SH-SY5Y (cell line): ENCODE results near the gene CHMP5.

Experiments
- GATA2 ChIP-seq: IDR thresholded peaks from 2 replicates; pipeline ENCODE4 v1.6.1; 2011; ENCODE audit warnings: mild to moderate bottlenecking, low read depth, low read length
- GATA3 ChIP-seq: IDR thresholded peaks from 2 replicates; pipeline ENCODE4 v1.6.1; 2011; ENCODE audit warnings: low read depth, mild to moderate bottlenecking, low read length, moderate library complexity

Gene CHMP5

DNA sequence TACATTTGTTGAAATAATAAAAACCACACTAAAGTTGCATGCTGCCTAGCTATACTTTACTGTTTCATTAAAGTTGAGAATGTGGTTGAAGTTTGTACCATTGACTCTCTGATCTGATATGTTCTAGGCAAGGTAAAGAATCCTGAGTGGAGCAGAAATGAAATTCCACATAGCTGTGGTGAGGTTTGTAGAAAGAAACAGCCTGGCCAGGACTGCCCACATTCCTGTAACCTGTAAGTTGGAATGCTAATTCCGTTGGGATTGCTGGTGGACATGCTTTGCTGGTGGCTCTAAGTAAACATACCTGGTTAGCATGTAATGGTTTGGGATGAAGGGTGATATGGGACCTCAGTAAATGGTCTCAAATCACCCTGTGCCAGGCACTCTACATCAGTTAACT is 42.2 kb downstream of the CHMP5 start:
- no peak for TF ChIP-seq GATA2

DNA sequence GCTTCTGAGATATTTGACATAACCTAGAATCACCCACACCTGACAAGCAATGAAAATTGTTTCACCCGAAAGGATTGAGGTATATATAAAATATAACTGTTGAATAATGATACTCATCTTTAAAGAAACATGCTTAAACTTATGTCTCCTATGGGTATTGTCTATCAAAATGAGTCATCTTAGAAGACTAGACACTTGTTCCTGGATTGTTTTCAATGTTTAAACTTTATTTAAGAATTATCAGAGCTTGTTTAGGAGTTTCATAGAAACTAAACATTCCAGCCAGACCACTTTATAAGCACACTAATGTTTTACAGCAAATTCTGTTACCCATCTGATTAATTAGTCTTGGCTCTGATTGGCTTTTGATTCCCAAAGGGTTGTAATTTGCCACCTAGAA is 45.1 kb downstream of the CHMP5 start:
- TF ChIP-seq GATA3 (no peak), GATA2 (no peak)

DNA sequence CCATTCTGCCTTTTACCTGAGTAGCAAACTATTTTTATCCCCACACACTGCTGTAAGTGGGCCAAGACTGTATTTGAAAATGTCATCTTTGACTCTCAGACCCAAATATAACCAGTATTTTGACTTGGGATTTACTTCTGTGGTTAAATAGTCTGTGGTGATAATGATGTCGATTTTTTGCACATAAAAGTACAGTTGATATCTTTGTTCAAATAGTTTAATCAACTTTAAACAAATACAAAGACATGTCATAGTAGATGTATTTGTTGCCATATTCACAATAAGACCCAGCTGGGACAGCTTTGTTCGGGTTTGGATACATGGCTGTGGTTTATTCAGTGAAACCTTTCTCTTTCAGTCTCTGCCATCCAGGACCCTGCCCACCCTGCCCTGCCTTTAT is 45.9 kb downstream of the CHMP5 start:
- TF ChIP-seq GATA3 (no peak), GATA2 (no peak)

DNA sequence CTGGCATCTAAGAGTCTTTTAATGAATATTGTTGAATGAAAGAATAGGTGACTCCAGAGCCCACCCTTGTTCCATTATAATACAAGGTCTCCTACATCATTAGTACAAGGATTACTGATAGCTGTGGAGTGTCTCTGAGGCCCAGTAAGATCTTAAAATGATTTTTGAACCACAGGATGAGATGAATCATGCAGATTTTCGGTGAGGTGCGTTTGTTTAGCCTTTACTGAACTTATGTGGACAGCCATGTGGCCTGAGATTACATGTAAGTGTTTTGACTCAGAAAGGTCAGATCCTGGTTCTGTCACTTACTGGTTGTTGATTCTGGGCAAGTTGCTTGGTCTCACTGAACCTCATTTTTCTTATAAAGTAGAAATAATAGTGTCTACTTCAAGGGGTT is 47.1 kb downstream of the CHMP5 start:
- TF ChIP-seq GATA3 (no peak), GATA2 (no peak)

DNA sequence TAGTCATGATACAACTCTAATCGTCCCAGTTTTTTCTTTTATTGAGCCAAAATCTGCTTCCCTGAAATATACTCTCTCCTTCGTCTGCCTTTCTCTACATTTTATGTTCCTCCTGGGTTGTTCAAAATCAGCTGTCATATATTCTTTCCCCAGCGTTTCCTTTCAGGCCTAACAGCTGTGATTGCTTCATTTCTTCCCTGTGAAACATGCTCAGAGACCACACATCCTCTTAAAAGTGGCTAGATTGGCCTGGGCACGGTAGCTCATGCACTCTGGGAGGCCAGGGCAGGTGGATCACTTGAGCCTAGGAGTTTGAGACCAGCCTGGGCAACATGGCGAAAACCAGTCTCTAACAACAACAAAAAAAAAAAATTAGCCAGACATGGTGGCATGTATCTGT is 50.5 kb downstream of the CHMP5 start:
- TF ChIP-seq GATA2 (no peak), GATA3 (no peak)

DNA sequence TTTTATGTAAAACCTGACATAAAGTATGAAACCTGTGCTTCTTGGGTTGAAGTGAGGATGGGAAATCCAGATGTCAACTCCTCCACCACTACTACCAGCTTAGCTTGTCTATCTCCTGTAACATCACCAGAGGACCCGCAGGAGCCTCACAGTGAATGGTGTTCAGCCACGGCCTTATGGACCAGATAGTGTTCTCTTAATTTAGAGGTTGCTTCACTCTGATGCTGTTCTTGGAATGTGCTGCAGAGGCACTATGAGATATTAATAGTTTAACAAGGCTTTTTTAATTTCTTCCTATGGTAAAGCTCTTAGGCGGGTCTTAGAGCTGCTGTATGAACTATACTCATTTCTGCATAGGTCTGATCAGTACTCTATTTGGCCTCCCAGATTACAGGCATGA is 53.4 kb downstream of the CHMP5 start:
- no peak for TF ChIP-seq GATA2
- no peak for TF ChIP-seq GATA3

DNA sequence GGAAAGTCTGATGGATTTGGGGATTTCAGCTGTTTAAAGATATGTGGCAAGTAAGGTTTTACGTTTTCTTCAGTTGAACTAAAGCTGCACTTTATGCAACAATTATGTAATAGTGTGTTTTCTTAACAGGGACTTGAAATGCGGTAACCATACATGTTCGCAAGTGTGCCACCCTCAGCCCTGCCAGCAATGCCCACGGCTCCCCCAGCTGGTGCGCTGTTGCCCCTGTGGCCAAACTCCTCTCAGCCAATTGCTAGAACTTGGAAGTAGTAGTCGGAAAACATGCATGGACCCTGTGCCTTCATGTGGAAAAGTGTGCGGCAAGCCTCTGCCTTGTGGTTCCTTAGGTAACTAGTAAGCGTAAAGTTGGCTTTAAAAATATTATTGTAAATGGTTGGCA is 53.9 kb downstream of the CHMP5 start:
- TF ChIP-seq GATA2 (no peak), GATA3 (no peak)

DNA sequence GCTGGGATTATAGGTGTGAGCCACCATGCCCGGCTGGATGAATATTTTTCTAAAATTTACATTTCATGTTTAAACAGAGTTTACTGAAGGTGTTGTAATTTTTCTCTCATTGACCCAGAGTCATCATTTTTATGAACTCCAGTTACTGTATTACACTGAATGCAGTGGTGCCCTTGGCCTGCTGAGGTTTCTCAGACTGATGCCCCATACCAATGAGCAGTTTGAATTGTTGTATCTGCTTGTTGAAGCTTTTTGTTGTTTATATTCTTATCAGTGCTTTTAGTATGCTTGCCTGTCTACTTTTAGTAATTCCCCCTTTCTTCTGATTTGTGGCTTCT is 55.4 kb downstream of the CHMP5 start:
- TF ChIP-seq GATA2 (no peak), GATA3 (no peak)

DNA sequence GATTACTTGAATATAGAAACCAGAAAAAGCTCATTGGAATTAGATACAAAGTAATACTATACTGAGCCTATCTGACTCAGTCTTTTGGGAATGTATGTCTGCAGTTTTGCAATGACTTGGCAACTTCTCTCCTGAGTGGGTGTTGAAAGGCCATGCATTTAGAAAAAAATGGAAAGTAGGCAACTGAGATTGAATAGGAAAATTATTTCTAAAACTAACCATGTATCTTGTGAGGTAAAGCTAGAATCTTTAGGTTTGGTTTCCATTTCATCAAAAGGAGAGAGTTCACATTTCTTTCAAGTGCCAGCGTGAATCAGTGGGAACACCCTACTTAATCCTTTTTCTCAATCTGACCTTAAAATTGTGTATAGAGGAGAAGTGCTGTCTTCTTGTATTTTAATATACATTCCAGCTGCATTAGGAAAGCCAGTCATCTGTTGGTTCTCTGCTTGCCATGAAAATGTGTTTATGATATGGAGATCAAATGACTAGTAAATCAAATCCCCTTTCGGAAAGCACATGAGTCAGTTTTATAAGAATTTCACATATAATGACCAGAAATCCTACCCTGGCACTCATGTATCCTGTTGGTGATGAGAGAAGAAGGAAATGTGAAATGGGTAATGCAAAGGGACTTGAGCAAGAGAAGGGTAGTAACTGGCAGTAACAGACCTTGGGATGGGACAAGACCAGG is 55.9 kb downstream of the CHMP5 start:
- TF ChIP-seq GATA3, result no peak
- no peak for TF ChIP-seq GATA2

DNA sequence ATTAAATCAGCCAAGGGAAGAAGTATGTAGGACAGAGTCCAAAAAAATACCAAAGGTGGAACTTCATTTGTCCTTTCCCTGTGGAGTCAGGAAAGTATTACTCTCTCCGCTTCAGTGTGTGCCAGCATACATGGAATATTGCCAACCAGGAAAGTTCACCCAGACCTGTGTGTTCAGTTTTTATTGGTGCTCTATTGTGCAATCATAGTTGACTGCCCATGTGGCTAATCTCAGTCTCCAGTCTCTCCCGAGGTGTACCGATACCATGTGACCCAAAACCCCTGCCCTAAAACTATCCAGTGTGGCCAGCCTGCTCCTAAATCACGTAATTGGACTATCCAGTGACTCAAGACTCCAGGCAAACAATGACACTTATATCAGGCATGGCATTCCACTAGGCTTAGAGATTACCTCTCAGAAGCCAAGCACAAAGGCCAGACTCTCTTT is 64.3 kb downstream of the CHMP5 start:
- TF ChIP-seq GATA3 (no peak), GATA2 (no peak)

DNA sequence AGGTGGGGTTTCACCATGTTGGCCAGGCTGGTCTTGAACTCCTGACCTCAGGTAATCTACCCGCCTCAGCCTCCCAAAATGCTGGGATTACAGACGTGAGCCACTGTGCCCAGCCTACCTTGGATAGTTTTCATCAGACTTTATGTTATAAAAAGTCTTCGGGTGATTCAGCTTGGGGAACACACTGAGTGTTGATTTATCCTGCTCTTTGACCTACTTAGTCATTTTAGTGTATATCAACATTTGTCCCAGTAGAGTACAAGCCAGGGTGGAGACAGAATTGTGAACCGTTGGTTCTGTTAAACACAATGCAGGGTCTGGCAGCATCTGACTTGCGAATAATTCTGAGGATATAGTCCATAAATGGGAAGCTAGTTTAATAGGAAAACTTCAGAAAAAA is 65.1 kb downstream of the CHMP5 start:
- no peak for TF ChIP-seq GATA3
- no peak for TF ChIP-seq GATA2

DNA sequence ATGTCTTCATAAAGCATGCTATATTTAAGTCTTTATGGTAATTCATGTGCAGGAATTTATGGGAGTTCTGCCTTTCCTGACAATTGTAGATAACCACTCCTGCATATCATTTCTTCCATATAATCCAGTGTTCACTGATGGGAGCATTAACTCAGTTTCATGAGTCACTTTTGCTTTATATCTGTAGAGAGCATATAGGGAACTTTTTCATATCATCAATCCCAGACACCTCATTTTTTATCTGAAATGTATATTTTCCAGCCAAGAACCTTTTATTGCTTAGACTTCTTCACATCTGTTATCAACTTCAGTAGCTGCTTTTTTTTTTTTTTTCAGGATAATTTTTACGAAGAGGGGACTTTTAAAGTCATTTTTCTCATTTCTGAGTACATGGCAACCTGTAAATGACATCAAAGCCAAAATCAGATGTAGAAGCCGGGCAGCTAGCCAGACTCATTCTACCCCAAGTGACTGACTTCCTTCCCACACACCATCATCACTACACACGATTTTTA is 66.6 kb downstream of the CHMP5 start:
- TF ChIP-seq GATA2 (no peak; the same call in 1 of the 2 replicates), GATA3 (no peak)
